ENCODE measurements around the gene MEPE. TPM values are rescaled to one million over a fixed set of nuclear protein-coding genes. Genes with fewer than 3 reads are reported as not detected.

The MEPE gene
- polyA plus RNA-seq, 1 donor from 2014 or later: not detected

DNA sequence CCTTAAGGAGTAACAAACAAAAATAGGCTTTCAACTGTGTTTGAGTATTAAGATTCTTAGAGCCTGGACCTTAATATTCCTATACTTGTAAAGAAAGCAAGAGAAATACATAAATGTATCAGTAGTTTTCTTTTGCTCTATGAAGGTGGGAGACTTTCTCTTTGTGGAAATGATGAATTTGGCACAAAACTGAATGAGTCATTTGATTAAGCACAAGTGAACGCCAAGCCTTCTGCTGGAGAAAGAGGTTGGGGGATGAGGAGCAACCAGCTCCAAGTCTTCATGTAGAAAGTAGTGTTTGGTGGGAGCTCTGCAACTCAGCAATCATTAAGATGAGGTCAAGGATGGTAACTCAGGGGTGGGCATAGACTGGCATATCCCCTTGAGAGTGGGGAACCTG, 49.6 kb downstream of the MEPE start:
- no peak overlapping the region for H3K27ac ChIP-seq (ENCODE audit: low read length)
- no peak overlapping the region for H3K4me2 ChIP-seq (ENCODE audit: low read length)
- H3K9me2 ChIP-seq (ENCODE audit: insufficient read depth, low read length): no peaks in the 10 kb centered on the region
- H3K36me3 ChIP-seq (ENCODE audit: insufficient read depth, low read length): no peaks in the 10 kb centered on the region
- no peaks in the 10 kb centered on the region for H3K9me3 ChIP-seq (ENCODE audit: low read length)
- no peak overlapping the region for H3K9ac ChIP-seq (ENCODE audit: low read length)
- H2AFZ ChIP-seq (ENCODE audit: low read depth, low read length): no peak overlapping the region
- H3K79me2 ChIP-seq (replicated peaks; ENCODE audit: insufficient read depth, low read length): no peaks in the 10 kb centered on the region
- no peak overlapping the region for H3K4me3 ChIP-seq (ENCODE audit: low read length)
- H3K27me3 ChIP-seq (ENCODE audit: insufficient read depth, low read depth, low read length): no peaks in the 10 kb centered on the region
- H3F3A ChIP-seq (ENCODE audit: insufficient read depth, low read length, poor library complexity, severe bottlenecking): no peaks in the 10 kb centered on the region
- no peak for TF ChIP-seq RAD21 (conservative IDR thresholded peaks at IDR 0.05)
- TF ChIP-seq, protein P1, sequence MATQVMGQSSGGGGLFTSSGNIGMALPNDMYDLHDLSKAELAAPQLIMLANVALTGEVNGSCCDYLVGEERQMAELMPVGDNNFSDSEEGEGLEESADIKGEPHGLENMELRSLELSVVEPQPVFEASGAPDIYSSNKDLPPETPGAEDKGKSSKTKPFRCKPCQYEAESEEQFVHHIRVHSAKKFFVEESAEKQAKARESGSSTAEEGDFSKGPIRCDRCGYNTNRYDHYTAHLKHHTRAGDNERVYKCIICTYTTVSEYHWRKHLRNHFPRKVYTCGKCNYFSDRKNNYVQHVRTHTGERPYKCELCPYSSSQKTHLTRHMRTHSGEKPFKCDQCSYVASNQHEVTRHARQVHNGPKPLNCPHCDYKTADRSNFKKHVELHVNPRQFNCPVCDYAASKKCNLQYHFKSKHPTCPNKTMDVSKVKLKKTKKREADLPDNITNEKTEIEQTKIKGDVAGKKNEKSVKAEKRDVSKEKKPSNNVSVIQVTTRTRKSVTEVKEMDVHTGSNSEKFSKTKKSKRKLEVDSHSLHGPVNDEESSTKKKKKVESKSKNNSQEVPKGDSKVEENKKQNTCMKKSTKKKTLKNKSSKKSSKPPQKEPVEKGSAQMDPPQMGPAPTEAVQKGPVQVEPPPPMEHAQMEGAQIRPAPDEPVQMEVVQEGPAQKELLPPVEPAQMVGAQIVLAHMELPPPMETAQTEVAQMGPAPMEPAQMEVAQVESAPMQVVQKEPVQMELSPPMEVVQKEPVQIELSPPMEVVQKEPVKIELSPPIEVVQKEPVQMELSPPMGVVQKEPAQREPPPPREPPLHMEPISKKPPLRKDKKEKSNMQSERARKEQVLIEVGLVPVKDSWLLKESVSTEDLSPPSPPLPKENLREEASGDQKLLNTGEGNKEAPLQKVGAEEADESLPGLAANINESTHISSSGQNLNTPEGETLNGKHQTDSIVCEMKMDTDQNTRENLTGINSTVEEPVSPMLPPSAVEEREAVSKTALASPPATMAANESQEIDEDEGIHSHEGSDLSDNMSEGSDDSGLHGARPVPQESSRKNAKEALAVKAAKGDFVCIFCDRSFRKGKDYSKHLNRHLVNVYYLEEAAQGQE (IDR thresholded peaks at IDR 0.05; ENCODE audit: borderline replicate concordance): no peak
- TF ChIP-seq CTCF (IDR thresholded peaks at IDR 0.05; ENCODE audit: poor library complexity, severe bottlenecking): no peak
- TF ChIP-seq TAF1 (IDR thresholded peaks at IDR 0.05; ENCODE audit: low read depth): no peak
- no peak for TF ChIP-seq MXI1 (conservative IDR thresholded peaks at IDR 0.05; ENCODE audit: poor library complexity, severe bottlenecking)
- TF ChIP-seq EZH2 (IDR thresholded peaks at IDR 0.05; ENCODE audit: borderline replicate concordance, insufficient read depth, low read length, poor library complexity, severe bottlenecking): no peak
- TF ChIP-seq EP300 (conservative IDR thresholded peaks at IDR 0.05; ENCODE audit: poor library complexity, severe bottlenecking): no peak
- TF ChIP-seq POLR2AphosphoS5 (IDR thresholded peaks at IDR 0.05): no peak
- no peak for TF ChIP-seq SMC3 (conservative IDR thresholded peaks at IDR 0.05; ENCODE audit: poor library complexity)
- H4K20me1 ChIP-seq (ENCODE audit: insufficient read depth): no peaks in the 10 kb centered on the region

DNA sequence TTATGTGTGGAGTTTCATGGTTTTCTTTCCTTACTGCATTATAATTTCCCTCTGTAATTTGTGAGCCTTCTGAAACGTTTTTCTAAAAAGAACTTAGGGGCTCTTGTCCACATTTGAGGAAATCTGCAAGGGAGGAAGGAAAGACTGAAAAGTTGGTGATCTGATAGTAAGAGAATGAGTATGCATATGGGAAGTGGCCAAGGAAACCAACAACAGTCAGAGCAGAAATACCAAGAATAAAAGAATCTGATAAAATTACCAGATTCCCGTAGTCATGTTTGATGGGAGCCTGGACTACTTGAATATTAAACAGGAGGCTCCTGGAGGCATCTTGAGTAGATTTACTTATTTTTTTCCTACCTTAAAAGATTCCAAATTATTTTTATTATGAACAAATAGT, 50.1 kb downstream of the MEPE start:
- no peak overlapping the region for H3K9ac ChIP-seq (ENCODE audit: low read length)
- no peaks in the 10 kb centered on the region for H3K9me2 ChIP-seq (ENCODE audit: insufficient read depth, low read length)
- no peak overlapping the region for H3K4me2 ChIP-seq (ENCODE audit: low read length)
- no peak for TF ChIP-seq MXI1 (conservative IDR thresholded peaks at IDR 0.05; ENCODE audit: poor library complexity, severe bottlenecking)
- no peak for TF ChIP-seq EZH2 (IDR thresholded peaks at IDR 0.05; ENCODE audit: borderline replicate concordance, insufficient read depth, low read length, poor library complexity, severe bottlenecking)
- H3F3A ChIP-seq (ENCODE audit: insufficient read depth, low read length, poor library complexity, severe bottlenecking): no peaks in the 10 kb centered on the region
- no peaks in the 10 kb centered on the region for H3K79me2 ChIP-seq (replicated peaks; ENCODE audit: insufficient read depth, low read length)
- no peaks in the 10 kb centered on the region for H3K9me3 ChIP-seq (ENCODE audit: low read length)
- no peak overlapping the region for H3K4me3 ChIP-seq (ENCODE audit: low read length)
- H4K20me1 ChIP-seq (ENCODE audit: insufficient read depth): no peaks in the 10 kb centered on the region
- H3K36me3 ChIP-seq (ENCODE audit: insufficient read depth, low read length): no peaks in the 10 kb centered on the region
- no peaks in the 10 kb centered on the region for H3K27me3 ChIP-seq (ENCODE audit: insufficient read depth, low read depth, low read length)
- H3K27ac ChIP-seq (ENCODE audit: low read length): no peak overlapping the region
- H2AFZ ChIP-seq (ENCODE audit: low read depth, low read length): no peak overlapping the region
